IMR-90 (cell line): ENCODE measurements around the gene P2RY2. TPM values are rescaled to one million over a fixed set of nuclear protein-coding genes. Genes with fewer than 3 reads are reported as not detected.
A peak's percentile ranks its signal among the peaks of the same experiment; 100 is the strongest.

Experiments used
- ATAC-seq: fragments of 200-7000 bp; cut with Tn5 transposase; 2 replicates; pipeline ENCODE4 v1.9.1; 2020; ENCODE audit warnings: low read depth, mild to moderate bottlenecking, moderate library complexity
- BruUV-seq: library from RNA; stranded (reverse); fragments of 400-500 nt; replicated peaks from 2 replicates; lab custom pipeline; 2021; lab: Mats Ljungman, UMichigan
- CTCF ChIA-PET: fragments of 300-600 bp; formaldehyde crosslinking; extraction: SDS; loops from one replicate; lab custom pipeline; 2021; ENCODE audit warnings: antibody characterized with exemption; lab: Yijun Ruan, JAX
- POLR2A ChIA-PET: fragments of 300-600 bp; sonication (Branson Sonifier 250); formaldehyde crosslinking; loops from one replicate; lab custom pipeline; 2022; ENCODE audit warnings: antibody characterized with exemption; ENCODE audit not compliant: unreplicated experiment; lab: Charles Lee
- DNase-seq: peaks from one replicate; pipeline ENCODE4 v3.0.0; 2013
- H2AFZ ChIP-seq: replicated peaks from 2 replicates; pipeline ENCODE3; 2013; ENCODE audit warnings: low read length, mild to moderate bottlenecking; ENCODE audit not compliant: poor library complexity
- H2AK5ac ChIP-seq: 2 replicates; pipeline ENCODE4 v1.6.1; 2013; ENCODE audit warnings: low read depth, low read length, inconsistent platforms
- H2AK9ac ChIP-seq: replicated peaks from 2 replicates; pipeline ENCODE3; 2013; ENCODE audit warnings: mild to moderate bottlenecking, low read depth, low read length, moderate library complexity; ENCODE audit not compliant: poor library complexity
- H2BK120ac ChIP-seq: 2 replicates; pipeline ENCODE4 v1.6.1; 2013; ENCODE audit warnings: low read depth, low read length, inconsistent platforms
- H2BK15ac ChIP-seq: 3 replicates; pipeline ENCODE4 v1.6.1; 2013; ENCODE audit warnings: low read depth, low read length, inconsistent platforms
- H2BK20ac ChIP-seq: 2 replicates; pipeline ENCODE4 v1.6.1; 2013; ENCODE audit warnings: low read depth, mild to moderate bottlenecking, inconsistent platforms, low read length, moderate library complexity
- H2BK5ac ChIP-seq: 2 replicates; pipeline ENCODE4 v1.6.1; 2013; ENCODE audit warnings: mild to moderate bottlenecking, low read depth, low read length, inconsistent platforms; ENCODE audit not compliant: poor library complexity, severe bottlenecking
- H3K14ac ChIP-seq: replicated peaks from 2 replicates; pipeline ENCODE4 v1.6.1; 2013; ENCODE audit warnings: low read depth, low read length, inconsistent platforms
- H3K18ac ChIP-seq: 2 replicates; pipeline ENCODE4 v1.6.1; 2013; ENCODE audit warnings: low read depth, low read length, control low read depth
- H3K23ac ChIP-seq: 2 replicates; pipeline ENCODE4 v1.6.1; 2013; ENCODE audit warnings: low read depth, low read length, inconsistent platforms
- H3K27ac ChIP-seq: 2 replicates; pipeline ENCODE4 v1.5.1; 2013; ENCODE audit warnings: mild to moderate bottlenecking, control low read depth, low read length; ENCODE audit not compliant: insufficient read depth
- H3K27me3 ChIP-seq: 2 replicates; pipeline ENCODE4 v1.6.1; 2013; ENCODE audit warnings: low read length; ENCODE audit not compliant: control insufficient read depth, insufficient read depth
- H3K36me3 ChIP-seq: 2 replicates; pipeline ENCODE4 v1.6.1; 2013; ENCODE audit warnings: low read length, mixed read lengths; ENCODE audit not compliant: control insufficient read depth, insufficient read depth
- H3K4ac ChIP-seq: 2 replicates; pipeline ENCODE4 v1.6.1; 2013; ENCODE audit warnings: low read depth, low read length, inconsistent platforms
- H3K4me1 ChIP-seq: 2 replicates; pipeline ENCODE4 v1.6.1; 2013; ENCODE audit warnings: low read length, mixed read lengths; ENCODE audit not compliant: control insufficient read depth, insufficient read depth
- H3K4me2 ChIP-seq: 2 replicates; pipeline ENCODE4 v1.6.1; 2013; ENCODE audit warnings: low read depth, mild to moderate bottlenecking, control low read depth, low read length, moderate library complexity
- H3K4me3 ChIP-seq: 2 replicates; pipeline ENCODE4 v1.5.1; 2013; ENCODE audit warnings: low read depth, mild to moderate bottlenecking, control low read depth, low read length, moderate library complexity; ENCODE audit not compliant: insufficient read depth
- H3K56ac ChIP-seq: 2 replicates; pipeline ENCODE4 v1.6.1; 2013; ENCODE audit warnings: low read length, inconsistent platforms; ENCODE audit not compliant: insufficient read depth; ENCODE audit errors: extremely low read depth
- H3K79me1 ChIP-seq, 2 experiments: 2 replicates each; pipeline ENCODE4 v1.6.1; 2013; ENCODE audit warnings: low read length in 2 of 2, inconsistent platforms in 1 of 2, low read depth in 1 of 2
- H3K9ac ChIP-seq: 2 replicates; pipeline ENCODE4 v1.6.1; 2013; ENCODE audit warnings: low read depth, low read length, control low read depth
- H3K9me1 ChIP-seq: 2 replicates; pipeline ENCODE4 v1.6.1; 2013; ENCODE audit warnings: low read length, inconsistent platforms; ENCODE audit not compliant: insufficient read depth
- H3K9me3 ChIP-seq: 2 replicates; pipeline ENCODE4 v1.6.1; 2013; ENCODE audit warnings: low read length; ENCODE audit not compliant: control insufficient read depth, insufficient read depth
- H4K20me1 ChIP-seq: 2 replicates; pipeline ENCODE4 v1.6.1; 2013; ENCODE audit warnings: low read length, inconsistent platforms; ENCODE audit not compliant: insufficient read depth
- H4K5ac ChIP-seq: 2 replicates; pipeline ENCODE4 v1.6.1; 2013; ENCODE audit warnings: mild to moderate bottlenecking, low read depth, low read length, control low read depth
- H4K8ac ChIP-seq, 2 experiments: 2 replicates each; pipeline ENCODE4 v1.6.1; 2013; ENCODE audit warnings: low read depth in 2 of 2, low read length in 2 of 2, control low read depth in 1 of 2, inconsistent platforms in 1 of 2
- H4K91ac ChIP-seq: 2 replicates; pipeline ENCODE4 v1.6.1; 2013; ENCODE audit warnings: low read depth, low read length, inconsistent platforms; ENCODE audit not compliant: insufficient read depth
- USF2 ChIP-seq: fragments of 150-350 bp; IDR thresholded peaks from 2 replicates; pipeline ENCODE4 v1.6.1; 2017; ENCODE audit warnings: mild to moderate bottlenecking, antibody characterized with exemption, low read length, low read depth
- WGBS, 2 experiments: methylation state at CpG; one replicate each; pipeline versions ENCODE4 v1.1.5 to v1.1.7; 2013; ENCODE audit warnings: missing lambda C conversion rate in 2 of 2; ENCODE audit not compliant: insufficient read length in 1 of 2; ENCODE audit errors: extremely low coverage in 2 of 2; 5-methylcytosine and 5-hydroxymethylcytosine counted together
- dilution Hi-C: fragments of 300-500 bp; cut with HindIII; formaldehyde crosslinking; loops from one replicate; pipeline ENCODE4 v1.14.3; 2018; ENCODE audit warnings: low sequenced_read_pairs; ENCODE audit not compliant: unreplicated experiment
- in situ Hi-C: fragments of 300-500 bp; cut with MboI; formaldehyde crosslinking; loops from 3 replicates; pipeline ENCODE4 v1.14.3; 2019; ENCODE audit warnings: low sequenced_read_pairs, inconsistent platforms, mixed read lengths
- intact Hi-C: fragments of 100-400 bp; cut with micrococcal nuclease; formaldehyde crosslinking; loops from 2 replicates; pipeline ENCODE4 v1.10.0; 2022
- polyA plus RNA-seq, 3 experiments: library from polyadenylated mRNA; depleted of rRNA; stranded (reverse); fragments of >200 nt; gene quantifications; 2 replicates each; pipeline ENCODE4 v1.2.3, GENCODE V29; 2012; ENCODE audit warnings: low replicate concordance in 1 of 3
- total RNA-seq: library from RNA; depleted of rRNA; stranded (reverse); fragments of >200 nt; gene quantifications from 2 replicates; pipeline ENCODE4 v1.2.3, GENCODE V29; 2012

Gene P2RY2
- total and polyA plus RNA-seq, 2 of the 4 experiments (the other 2 are of a cell fraction) = not detected

GRCh38 chr11:73176874-73177155 is 41.3 kb upstream of the P2RY2 start:
- Histone ChIP-seq H3K14ac (0 out of 2 replicates have a peak overlapping the region, but pooled peaks have one; percentile 11), H3K4ac (no peak overlapping the region; the same call in 1 of the 2 replicates), H3K9ac (no peak overlapping the region), H2AK5ac (peak overlapping the region; percentile 48; the same call in 1 of the 2 replicates), H3K9me3 (no peaks in the 10 kb centered on the region), H3K18ac (no peak overlapping the region), H3K23ac (no peak overlapping the region), H3K4me2 (no peak overlapping the region), H3K36me3 (no peaks in the 10 kb centered on the region), H3K9me1 (peaks cover 15% of the 10 kb centered on the region), H2BK20ac (no peak overlapping the region), H2AFZ (no peak overlapping the region), H3K27ac (no peak overlapping the region), H3K27me3 (no peaks in the 10 kb centered on the region), H4K5ac (no peak overlapping the region), H3K4me3 (no peak overlapping the region), H3K56ac (no peak overlapping the region), H4K20me1 (no peaks in the 10 kb centered on the region), H3K79me1 (no peaks in the 10 kb centered on the region), H2BK15ac (no peak overlapping the region; the same call in 2 of the 3 replicates), H2BK5ac (no peak overlapping the region), H4K91ac (no peak overlapping the region), H3K4me1 (peaks cover 5% of the 10 kb centered on the region), H2AK9ac (no peak overlapping the region), H2BK120ac (peak overlapping the region; percentile 40; the same call in 1 of the 2 replicates), H4K8ac (no peak overlapping the region)
- no peak for DNase-seq
- ChIA-PET CTCF (interaction anchor here (1.4 to 2.7 kb wide), 4 partner anchors 344 to 452 kb away, joined by 5 to 19 read pairs (median 9); no protein-coding TSS in a partner anchor), POLR2A (no interaction called here)
- intact Hi-C loops (no loop called here), dilution Hi-C loops (no loop called here), in situ Hi-C loops (loop anchor here (5.0 kb wide), 2 partner anchors 345 to 455 kb away; no protein-coding TSS in a partner anchor)
- TF ChIP-seq USF2 = no peak
- no peak for ATAC-seq
- no TSS peak for BruUV-seq
- WGBS, 2 experiments = no CpG with 5 or more reads among the region's 1 CpG
